ENCODE results near the gene DIAPH1.

DNA sequence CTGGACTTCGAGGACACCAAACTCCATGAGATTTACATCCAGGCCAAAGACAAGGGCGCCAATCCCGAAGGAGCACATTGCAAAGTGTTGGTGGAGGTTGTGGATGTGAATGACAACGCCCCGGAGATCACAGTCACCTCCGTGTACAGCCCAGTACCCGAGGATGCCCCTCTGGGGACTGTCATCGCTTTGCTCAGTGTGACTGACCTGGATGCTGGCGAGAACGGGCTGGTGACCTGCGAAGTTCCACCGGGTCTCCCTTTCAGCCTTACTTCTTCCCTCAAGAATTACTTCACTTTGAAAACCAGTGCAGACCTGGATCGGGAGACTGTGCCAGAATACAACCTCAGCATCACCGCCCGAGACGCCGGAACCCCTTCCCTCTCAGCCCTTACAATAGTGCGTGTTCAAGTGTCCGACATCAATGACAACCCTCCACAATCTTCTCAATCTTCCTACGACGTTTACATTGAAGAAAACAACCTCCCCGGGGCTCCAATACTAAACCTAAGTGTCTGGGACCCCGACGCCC, 141.7 kb downstream of the DIAPH1 start:
- TF ChIP-seq, protein P1, sequence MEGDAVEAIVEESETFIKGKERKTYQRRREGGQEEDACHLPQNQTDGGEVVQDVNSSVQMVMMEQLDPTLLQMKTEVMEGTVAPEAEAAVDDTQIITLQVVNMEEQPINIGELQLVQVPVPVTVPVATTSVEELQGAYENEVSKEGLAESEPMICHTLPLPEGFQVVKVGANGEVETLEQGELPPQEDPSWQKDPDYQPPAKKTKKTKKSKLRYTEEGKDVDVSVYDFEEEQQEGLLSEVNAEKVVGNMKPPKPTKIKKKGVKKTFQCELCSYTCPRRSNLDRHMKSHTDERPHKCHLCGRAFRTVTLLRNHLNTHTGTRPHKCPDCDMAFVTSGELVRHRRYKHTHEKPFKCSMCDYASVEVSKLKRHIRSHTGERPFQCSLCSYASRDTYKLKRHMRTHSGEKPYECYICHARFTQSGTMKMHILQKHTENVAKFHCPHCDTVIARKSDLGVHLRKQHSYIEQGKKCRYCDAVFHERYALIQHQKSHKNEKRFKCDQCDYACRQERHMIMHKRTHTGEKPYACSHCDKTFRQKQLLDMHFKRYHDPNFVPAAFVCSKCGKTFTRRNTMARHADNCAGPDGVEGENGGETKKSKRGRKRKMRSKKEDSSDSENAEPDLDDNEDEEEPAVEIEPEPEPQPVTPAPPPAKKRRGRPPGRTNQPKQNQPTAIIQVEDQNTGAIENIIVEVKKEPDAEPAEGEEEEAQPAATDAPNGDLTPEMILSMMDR (IDR thresholded peaks at IDR 0.05), result no peak
- TF ChIP-seq EZH2phosphoT487 (IDR thresholded peaks at IDR 0.05) (no peak), EZH2 (IDR thresholded peaks at IDR 0.05) (no peak)

All from neural progenitor cell (in vitro differentiated cells).